ENCODE data around the gene UBC.
"Not testable (repeated sequence)": the region's sequence is repeated elsewhere in the genome, so short reads cannot be mapped to it uniquely, and the experiment has no call there.

Gene UBC

GRCh38 chr12:124915239-124916236 lies 1.1 kb upstream of the UBC start:
- DNase-seq: no peak

- no peak for DNase-seq
Measured at GRCh38 chr12:124913474-124914391, 717 bp downstream of the UBC start.

DNA sequence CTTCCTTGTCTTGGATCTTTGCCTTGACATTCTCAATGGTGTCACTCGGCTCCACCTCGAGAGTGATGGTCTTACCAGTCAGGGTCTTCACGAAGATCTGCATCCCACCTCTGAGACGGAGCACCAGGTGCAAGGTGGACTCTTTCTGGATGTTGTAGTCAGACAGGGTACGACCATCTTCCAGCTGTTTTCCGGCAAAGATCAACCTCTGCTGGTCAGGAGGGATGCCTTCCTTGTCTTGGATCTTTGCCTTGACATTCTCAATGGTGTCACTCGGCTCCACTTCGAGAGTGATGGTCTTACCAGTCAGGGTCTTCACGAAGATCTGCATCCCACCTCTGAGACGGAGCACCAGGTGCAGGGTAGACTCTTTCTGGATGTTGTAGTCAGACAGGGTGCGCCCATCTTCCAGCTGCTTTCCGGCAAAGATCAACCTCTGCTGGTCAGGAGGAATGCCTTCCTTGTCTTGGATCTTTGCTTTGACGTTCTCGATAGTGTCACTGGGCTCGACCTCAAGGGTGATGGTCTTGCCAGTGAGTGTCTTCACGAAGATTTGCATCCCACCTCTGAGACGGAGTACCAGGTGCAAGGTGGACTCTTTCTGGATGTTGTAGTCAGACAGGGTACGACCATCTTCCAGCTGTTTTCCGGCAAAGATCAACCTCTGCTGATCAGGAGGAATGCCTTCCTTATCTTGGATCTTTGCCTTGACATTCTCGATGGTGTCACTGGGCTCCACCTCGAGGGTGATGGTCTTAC lies 1.7 kb downstream of the UBC start:
- DNase-seq: not testable (repeated sequence)

DNA sequence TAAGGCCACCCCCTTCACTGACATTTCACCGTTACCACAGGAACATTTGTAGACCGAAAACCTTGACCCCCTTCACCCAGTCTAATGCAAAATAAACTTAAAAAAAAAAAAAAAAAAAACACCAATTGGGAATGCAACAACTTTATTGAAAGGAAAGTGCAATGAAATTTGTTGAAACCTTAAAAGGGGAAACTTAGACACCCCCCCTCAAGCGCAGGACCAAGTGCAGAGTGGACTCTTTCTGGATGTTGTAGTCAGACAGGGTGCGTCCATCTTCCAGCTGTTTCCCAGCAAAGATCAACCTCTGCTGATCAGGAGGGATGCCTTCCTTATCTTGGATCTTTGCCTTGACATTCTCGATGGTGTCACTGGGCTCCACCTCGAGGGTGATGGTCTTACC lies 2.9 kb downstream of the UBC start:
- not testable (repeated sequence) for DNase-seq

DNA sequence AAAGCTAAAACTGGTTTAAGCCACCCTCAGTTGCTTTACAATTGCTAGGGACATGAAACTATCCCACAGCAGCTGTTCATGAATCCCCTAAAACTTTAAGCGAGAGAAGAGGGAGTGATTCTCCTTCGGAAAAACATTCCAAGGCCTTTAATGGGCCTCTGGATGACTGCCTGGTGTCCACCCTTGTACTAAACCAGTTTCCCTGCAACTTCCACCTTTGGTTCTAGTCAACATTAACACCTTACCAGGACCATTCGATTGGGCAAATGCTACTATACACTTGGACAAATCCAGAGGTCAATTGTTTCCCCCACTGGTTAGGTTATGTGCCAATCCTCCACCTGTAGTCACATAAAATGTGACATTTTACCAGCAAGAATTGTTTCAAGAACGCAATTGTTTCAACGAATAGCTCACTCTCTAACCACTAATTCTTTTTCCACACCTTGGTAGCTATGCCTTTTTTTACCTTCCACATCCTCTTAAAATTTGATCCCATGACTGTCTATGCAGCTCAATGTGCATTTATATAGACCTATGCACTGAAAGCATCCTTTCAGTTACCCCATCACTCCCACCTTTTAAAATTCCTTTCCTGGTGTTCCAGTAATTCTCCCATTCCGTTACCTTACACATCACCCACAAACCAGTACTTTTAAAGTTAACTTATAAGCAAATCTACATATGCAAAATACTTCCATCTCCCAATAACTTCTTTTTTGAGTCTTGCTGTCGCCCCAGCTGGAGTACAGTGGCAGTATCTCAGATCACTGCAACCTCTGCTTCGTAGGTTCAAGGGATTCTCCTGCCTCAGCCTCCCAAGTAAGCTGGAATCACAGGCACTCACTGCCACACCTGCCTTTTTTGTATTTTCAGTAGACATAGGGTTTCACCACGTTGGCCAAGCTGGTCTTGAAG lies 3.6 kb downstream of the UBC start:
- DNase-seq: no peak

DNA sequence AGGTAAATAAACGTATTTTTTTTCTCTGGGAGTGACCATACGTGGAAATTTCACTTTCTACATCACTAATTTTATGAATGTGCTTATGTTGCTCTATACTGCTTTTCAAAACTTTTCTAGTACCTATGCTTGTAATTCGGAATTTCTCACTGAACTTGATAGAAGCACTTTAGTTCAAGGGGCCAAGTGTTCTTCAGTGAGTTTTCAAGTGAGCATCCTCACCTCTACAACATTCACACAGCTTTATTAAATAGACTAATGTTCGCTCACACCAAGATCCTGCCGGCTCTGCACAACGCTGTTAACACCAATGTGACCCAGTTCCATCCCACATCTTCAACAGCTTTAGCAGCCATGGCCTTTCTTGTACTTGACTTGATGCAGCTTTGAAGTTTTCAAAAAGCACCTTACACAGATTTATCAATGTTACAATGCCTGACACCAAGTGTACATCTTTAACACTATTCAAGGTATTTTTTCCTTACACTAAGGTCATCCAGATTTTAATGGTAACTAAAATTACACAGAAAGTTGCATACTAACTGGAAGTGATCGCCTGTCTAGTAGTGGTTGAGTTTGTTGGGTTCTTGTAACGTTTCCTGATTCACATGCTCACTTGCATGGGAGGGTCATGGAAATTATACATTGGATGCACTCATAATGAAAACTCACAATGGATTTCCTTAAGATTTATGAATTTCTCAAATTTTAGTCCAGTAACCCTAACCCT lies 4.5 kb downstream of the UBC start:
- no peak for DNase-seq

DNA sequence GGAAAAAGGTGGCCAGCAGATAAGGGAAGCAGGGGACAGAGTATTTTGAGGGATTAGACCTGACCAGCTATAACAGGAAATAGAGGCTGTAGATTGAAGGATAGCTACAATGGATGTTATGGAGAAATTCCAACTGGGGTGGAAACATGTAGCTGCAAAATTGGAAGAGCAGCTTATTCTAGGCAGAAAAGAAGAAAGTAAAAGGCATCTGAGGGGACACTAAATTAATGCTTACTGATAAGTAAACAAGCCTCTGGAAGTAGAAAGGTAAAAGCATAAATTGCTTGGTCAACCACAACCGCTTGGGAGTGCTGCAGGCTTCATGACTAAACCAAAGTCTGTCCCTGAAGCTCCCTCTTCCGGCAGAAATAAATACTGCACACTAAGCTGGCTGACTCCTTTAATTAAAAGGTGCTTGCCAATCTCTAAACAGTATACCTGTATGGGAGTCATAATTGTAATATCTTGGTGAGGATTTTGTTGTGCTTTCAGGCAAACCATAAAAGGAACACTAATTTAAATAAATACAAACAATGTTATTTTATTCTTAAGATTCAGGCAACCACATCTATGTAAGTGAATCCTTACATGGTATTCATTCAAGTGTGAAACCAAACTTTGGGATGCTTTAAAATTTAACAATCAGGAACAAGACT lies 7.7 kb downstream of the UBC start:
- DNase-seq: no peak

- DNase-seq: peak in 51 of 56 donors; percentile 8 to 95 (median 70)
Measured at GRCh38 chr12:124904306-124905098, 9.9 kb downstream of the UBC start.

GRCh38 chr12:124902916-124903315 lies 11.5 kb downstream of the UBC start:
- DNase-seq: no peak

- DNase-seq: no peak
Measured at GRCh38 chr12:124901003-124901402, 13.4 kb downstream of the UBC start.

- not testable (repeated sequence) for DNase-seq
Measured at GRCh38 chr12:124900345-124900795, 14.1 kb downstream of the UBC start.

DNA sequence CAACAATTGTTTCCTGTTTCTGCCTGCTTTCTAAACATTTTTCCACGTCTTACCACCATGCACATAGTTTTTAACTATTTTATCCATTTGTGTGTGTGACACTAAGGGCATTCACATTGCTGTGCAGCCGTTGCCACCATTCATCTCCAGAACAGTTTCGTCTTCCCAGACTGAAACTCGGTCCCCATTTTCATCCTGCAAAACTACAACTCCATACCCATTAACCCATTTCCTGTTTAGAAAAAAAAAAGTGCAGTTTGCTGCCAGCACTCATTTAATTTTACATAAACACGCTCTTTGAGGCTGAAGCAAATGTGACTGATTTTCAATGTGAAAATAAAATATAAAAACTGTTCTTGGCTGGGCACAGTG lies 15.5 kb downstream of the UBC start:
- no peak for DNase-seq

GRCh38 chr12:124898200-124898922 lies 16.1 kb downstream of the UBC start:
- DNase-seq: peak in 50 of 56 donors; percentile 1 to 85 (median 34)

DNA sequence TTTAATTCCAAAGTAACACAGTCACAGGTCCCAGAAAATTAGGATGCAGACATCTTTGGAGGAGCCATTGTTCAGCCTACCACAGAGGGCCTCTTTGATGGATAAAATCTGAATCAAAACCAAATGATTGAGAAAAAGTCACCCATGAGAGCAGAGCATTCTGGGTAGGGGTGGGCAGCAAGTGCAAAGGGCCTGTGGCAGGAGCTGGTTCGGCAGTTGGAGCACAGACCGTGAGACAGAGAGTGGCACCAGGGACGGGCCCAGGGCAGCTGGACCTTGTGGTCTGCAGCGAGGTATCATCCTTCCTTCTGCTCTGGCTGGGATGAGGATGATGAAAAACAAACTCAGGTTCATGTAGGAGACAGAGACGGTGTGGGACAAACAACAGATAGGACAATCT lies 18.0 kb downstream of the UBC start:
- DNase-seq: no peak

GRCh38 chr12:124893792-124894516 lies 20.5 kb downstream of the UBC start:
- DNase-seq: no peak

GRCh38 chr12:124888260-124888659 lies 26.2 kb downstream of the UBC start:
- peak in 1 of 56 donors; percentile 12 for DNase-seq

All from nucleus accumbens (tissue), 56 donors.